Stomach (tissue), 9 donors: Measurements from ENCODE around the gene NEDD4L. TPM values are rescaled to one million over a fixed set of nuclear protein-coding genes. Genes with fewer than 3 reads are reported as not detected.

Experiments
- DNase-seq, 2 donors: peaks; one replicate each; pipeline versions ENCODE4 v3.0.0 to v3.0.0-alpha.2; 2013 to 2019
- H3K27ac ChIP-seq, 5 donors: fragments of 200-600 bp in 4 of 5; sonication (generic) in 4 of 5; one replicate each; pipeline ENCODE4 v1.5.1; 2013 to 2019; ENCODE audit warnings: mild to moderate bottlenecking in 1 of 5, moderate library complexity in 1 of 5
- H3K27me3 ChIP-seq, 3 donors: fragments of 200-600 bp; sonication (generic); one replicate each; pipeline ENCODE4 v1.5.1; 2017 to 2019; ENCODE audit warnings: mixed run types in 1 of 3
- H3K36me3 ChIP-seq, 4 donors: fragments of 200-600 bp; sonication (generic); 1 replicate in 3 of 4; 2 replicates in 1 of 4; pipeline ENCODE4 v1.5.1; 2016 to 2019
- H3K4me1 ChIP-seq, 4 donors: fragments of 200-600 bp; sonication (generic); one replicate each; pipeline ENCODE4 v1.5.1; 2016 to 2019
- H3K4me3 ChIP-seq, 4 donors: fragments of 200-600 bp; sonication (generic) in 3 of 4; one replicate each; pipeline ENCODE4 v1.5.1; 2016 to 2019; ENCODE audit warnings: mild to moderate bottlenecking in 1 of 4
- H3K9me3 ChIP-seq, 4 donors: fragments of 200-600 bp; sonication (generic); one replicate each; pipeline ENCODE4 v1.5.1; 2016 to 2019
- EP300 ChIP-seq: sonication (generic); formaldehyde crosslinking; IDR thresholded peaks from one replicate; pipeline ENCODE4 v1.6.1; 2017; ENCODE audit warnings: antibody characterized with exemption
- POLR2A ChIP-seq, 4 donors: fragments of 450-650 bp; IDR thresholded peaks; one replicate each; pipeline ENCODE4 v1.6.1; 2016; ENCODE audit warnings: antibody characterized with exemption in 4 of 4, control low read depth in 2 of 4, mild to moderate bottlenecking in 1 of 4, moderate library complexity in 1 of 4
- POLR2AphosphoS5 ChIP-seq, 3 donors: sonication (generic); formaldehyde crosslinking; IDR thresholded peaks; one replicate each; pipeline ENCODE4 v1.6.1; 2016; ENCODE audit warnings: antibody characterized with exemption in 3 of 3
- WGBS, 5 donors: extraction: QIAGEN DNeasy Blood & Tissue Kit in 3 of 5; methylation state at CpG; one replicate each; pipeline versions ENCODE4 v1.1.5 to v1.1.7; 2013 to 2018; 5-methylcytosine and 5-hydroxymethylcytosine counted together
- intact Hi-C: fragments of 100-400 bp; cut with DNase I; formaldehyde crosslinking; loops from one replicate; pipeline ENCODE4 v1.15.1; 2023; ENCODE audit warnings: low total_unique reads
- polyA plus RNA-seq, 3 donors: library from polyadenylated mRNA; stranded (reverse); fragments of 200-250 nt; gene quantifications; one replicate each; pipeline ENCODE4 v1.2.3, GENCODE V29; 2013
- total RNA-seq, 5 donors: library from RNA; depleted of rRNA; stranded (reverse); fragments of >200 nt; gene quantifications; one replicate each; pipeline versions ENCODE4 v1.1.0 to v1.2.3, GENCODE V29; 2014 to 2016
- TF ChIP-seq, protein P1 (sequence below), 7 experiments: fragments of 450-650 bp in 4 of 7; fragments of 200-600 bp in 3 of 7; sonication (generic) in 3 of 7; IDR thresholded peaks; one replicate each; pipeline ENCODE4 v1.5.1; 2016 to 2019; ENCODE audit warnings: antibody characterized with exemption in 7 of 7, control low read depth in 2 of 7, mild to moderate bottlenecking in 1 of 7
- donor health status: healthy with polysubstance abuse.
- donor health status: Bipolar disorder and iron deficiency.
- donor health status: healthy.

The NEDD4L gene
- total and polyA plus RNA-seq, 8 donors, result 46.1 to 315 (median 129) TPM

DNA sequence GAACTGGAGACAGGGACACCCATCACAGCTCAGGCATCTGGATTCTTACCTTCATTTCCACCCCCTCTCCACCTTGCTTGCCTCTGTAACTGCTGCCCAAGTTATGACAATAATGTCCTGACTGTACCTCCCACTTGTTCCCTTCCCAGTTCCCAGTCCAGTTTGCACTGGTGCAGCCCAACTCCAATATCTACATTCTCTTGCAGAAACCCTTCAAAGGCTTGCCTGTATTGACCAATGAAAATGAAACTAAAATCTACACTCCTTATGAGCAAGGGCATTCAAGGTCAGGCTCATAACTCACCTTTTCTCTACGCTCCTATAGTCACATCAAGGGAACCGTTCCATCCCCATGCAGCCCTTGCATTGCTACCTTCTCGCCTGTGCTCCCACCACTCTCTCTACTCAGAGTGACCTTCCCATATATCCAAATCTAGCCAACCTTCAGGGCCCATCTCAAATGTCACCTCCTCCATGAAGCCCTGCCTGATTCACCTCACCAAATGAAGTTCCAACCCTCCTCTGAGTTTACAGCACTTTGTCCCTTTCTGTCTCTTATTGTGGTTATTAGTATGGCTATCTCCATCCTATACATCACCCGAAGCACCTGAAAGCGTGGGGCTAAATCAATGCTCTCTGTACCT is 365.9 kb downstream of the NEDD4L start:
- H3K27ac ChIP-seq, result no peak overlapping the region
- no peaks in the 10 kb centered on the region for H3K36me3 ChIP-seq
- no peak overlapping the region for H3K4me3 ChIP-seq
- no peaks in the 10 kb centered on the region for H3K9me3 ChIP-seq
- no peak for DNase-seq
- 92 to 94% (median 93%) methylated on average over 5 of the region's 5 CpGs for WGBS, 5 donors
- no peaks in the 10 kb centered on the region for H3K27me3 ChIP-seq
- no peaks in the 10 kb centered on the region for H3K4me1 ChIP-seq
- intact Hi-C loops, result loop anchor here (10.0 kb wide), 1 partner anchor 85 kb away; no protein-coding TSS in a partner anchor
- TF ChIP-seq POLR2A (IDR thresholded peaks at IDR 0.05) (no peak), POLR2AphosphoS5 (IDR thresholded peaks at IDR 0.05) (no peak), EP300 (no peak)
- TF ChIP-seq, protein P1, sequence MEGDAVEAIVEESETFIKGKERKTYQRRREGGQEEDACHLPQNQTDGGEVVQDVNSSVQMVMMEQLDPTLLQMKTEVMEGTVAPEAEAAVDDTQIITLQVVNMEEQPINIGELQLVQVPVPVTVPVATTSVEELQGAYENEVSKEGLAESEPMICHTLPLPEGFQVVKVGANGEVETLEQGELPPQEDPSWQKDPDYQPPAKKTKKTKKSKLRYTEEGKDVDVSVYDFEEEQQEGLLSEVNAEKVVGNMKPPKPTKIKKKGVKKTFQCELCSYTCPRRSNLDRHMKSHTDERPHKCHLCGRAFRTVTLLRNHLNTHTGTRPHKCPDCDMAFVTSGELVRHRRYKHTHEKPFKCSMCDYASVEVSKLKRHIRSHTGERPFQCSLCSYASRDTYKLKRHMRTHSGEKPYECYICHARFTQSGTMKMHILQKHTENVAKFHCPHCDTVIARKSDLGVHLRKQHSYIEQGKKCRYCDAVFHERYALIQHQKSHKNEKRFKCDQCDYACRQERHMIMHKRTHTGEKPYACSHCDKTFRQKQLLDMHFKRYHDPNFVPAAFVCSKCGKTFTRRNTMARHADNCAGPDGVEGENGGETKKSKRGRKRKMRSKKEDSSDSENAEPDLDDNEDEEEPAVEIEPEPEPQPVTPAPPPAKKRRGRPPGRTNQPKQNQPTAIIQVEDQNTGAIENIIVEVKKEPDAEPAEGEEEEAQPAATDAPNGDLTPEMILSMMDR (IDR thresholded peaks at IDR 0.05), result no peak

DNA sequence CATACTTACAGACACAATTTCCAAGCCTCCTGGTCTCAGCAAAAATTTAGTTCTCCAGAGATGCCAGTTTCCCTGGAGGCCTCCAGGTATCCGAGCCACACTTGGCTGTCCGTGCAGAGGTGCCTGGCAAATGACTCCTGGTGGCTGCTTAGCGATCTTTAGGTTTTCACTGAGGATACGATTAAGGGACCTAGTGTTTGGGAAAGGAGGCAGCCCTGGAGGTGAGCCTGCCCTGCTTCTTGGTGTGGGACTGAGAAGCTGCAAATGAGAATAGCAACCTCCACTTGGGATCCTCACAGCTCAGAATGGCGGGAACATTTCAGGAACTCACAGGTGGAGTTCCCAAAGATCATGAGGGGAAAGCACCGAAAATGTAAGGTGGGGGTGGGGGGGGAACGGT is 367.3 kb downstream of the NEDD4L start:
- no peak overlapping the region for H3K4me3 ChIP-seq
- H3K27me3 ChIP-seq, result no peaks in the 10 kb centered on the region
- H3K36me3 ChIP-seq, result no peaks in the 10 kb centered on the region
- H3K9me3 ChIP-seq, result no peaks in the 10 kb centered on the region
- WGBS, 5 donors, result 87 to 92% (median 91%) methylated on average over 7 of the region's 7 CpGs
- H3K4me1 ChIP-seq, result peaks cover 0 to under 1% (median 0%) of the 10 kb centered on the region in 4 donors
- no peak overlapping the region for H3K27ac ChIP-seq
- TF ChIP-seq POLR2AphosphoS5 (IDR thresholded peaks at IDR 0.05) (no peak), POLR2A (IDR thresholded peaks at IDR 0.05) (no peak), EP300 (no peak)
- TF ChIP-seq, protein P1 (IDR thresholded peaks at IDR 0.05), result no peak
- intact Hi-C loops, result no loop called here
- DNase-seq, result no peak

DNA sequence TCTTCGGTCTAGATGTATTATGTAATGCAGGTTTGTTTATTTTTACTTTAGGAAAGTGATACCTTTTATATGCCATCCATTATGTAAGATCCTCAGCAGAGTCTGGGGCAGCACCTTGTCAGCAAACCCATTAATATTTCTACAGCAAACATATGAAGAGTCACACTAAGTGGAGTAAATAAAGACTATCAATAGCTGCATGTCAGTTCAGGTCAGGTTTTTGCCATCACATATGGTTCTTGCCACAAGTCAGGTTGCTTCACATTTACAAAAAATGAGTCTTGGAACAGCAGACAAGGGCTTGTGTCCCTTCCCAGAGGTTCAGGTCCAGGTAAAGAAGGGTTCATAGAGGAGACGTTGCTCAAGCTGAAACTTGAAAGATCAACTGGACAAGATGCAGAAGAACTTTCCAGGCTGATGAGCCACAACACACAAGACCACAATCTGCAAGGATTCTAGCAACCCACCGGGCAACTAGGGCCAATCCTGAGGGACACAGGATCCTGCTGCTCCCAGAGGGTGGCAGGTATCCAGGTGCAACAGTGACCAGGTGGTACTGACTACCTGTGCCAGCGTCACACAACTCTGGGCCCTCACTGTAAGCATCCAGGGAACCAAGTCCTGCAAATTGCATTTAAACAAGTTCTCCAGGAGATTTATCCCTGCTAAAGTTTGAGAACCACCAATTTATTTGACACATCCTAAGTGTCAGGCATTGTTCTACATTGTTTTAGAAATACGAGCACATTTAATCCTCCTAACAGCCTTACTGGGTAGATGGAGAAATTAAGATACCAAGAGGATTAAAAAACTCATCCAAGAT is 369.0 kb downstream of the NEDD4L start:
- intact Hi-C loops, result no loop called here
- no peak overlapping the region for H3K27ac ChIP-seq
- H3K4me1 ChIP-seq, result peaks cover 0 to 12% (median 3%) of the 10 kb centered on the region in 4 donors
- no peaks in the 10 kb centered on the region for H3K9me3 ChIP-seq
- DNase-seq, result no peak
- no peaks in the 10 kb centered on the region for H3K27me3 ChIP-seq
- WGBS, 5 donors, result 67 to 97% (median 79%) methylated on average over 5 of the region's 5 CpGs
- H3K36me3 ChIP-seq, result no peaks in the 10 kb centered on the region
- TF ChIP-seq, protein P1 (IDR thresholded peaks at IDR 0.05), result no peak
- TF ChIP-seq POLR2A (IDR thresholded peaks at IDR 0.05) (no peak), EP300 (no peak), POLR2AphosphoS5 (IDR thresholded peaks at IDR 0.05) (no peak)
- no peak overlapping the region for H3K4me3 ChIP-seq

DNA sequence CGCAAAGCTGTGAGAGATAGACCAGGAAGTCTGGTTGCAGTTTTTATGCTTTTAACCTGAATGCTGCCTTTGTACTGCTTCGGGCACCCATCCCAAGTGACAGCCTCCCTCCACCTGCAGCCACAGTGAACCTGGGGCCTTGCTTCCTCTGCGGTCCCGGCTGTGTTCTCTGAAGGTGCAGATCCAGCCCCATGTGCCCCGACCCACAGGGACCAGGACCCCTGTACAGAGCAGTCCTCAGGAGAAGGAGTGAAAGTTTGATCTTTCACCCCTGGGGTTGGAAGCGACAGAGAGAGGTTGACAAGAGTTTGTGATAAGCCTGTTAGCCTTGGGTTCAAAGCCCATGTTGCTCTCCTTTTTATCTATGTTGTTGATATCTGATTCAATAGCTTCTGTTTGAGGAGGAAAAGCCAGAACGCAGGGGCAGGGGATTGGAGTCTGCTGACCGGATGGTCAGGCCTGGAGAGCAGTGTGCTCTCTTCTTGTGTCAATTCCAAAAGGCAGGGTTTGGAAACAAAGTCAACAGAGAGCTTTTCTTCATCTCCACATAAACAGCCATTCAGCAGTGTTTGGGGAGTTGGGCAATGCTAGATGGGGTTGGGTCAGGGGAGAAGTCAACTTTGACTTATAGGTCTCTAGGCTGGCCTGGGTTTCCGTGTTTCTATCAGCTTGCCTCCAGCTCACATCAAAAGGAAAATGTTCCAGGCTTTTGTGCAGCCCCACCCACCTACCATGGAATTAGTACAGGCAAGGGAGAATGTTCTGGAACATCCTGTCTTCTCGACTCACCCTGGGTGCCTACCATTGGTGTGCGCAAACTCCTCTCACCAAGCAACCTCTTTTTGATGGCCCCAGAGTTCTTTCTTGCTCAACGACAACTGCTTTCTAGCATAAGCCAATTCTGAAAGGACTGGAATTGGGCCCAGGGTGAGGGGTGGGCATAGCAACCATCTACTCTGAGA is 369.9 kb downstream of the NEDD4L start:
- Histone ChIP-seq H3K4me3 (no peak overlapping the region), H3K27ac (no peak overlapping the region), H3K4me1 (peaks cover 0 to 12% (median 3%) of the 10 kb centered on the region in 4 donors), H3K9me3 (no peaks in the 10 kb centered on the region), H3K36me3 (no peaks in the 10 kb centered on the region), H3K27me3 (no peaks in the 10 kb centered on the region)
- intact Hi-C loops, result no loop called here
- 58 to 76% (median 59%) methylated on average over 12 of the region's 12 CpGs for WGBS, 5 donors
- DNase-seq, result no peak
- TF ChIP-seq POLR2AphosphoS5 (IDR thresholded peaks at IDR 0.05) (no peak), POLR2A (IDR thresholded peaks at IDR 0.05) (no peak), EP300 (no peak)
- TF ChIP-seq, protein P1 (IDR thresholded peaks at IDR 0.05), result no peak
